ENCODE results near the gene OR5T1. TPM values are rescaled to one million over a fixed set of nuclear protein-coding genes. Genes with fewer than 3 reads are reported as not detected.

OR5T1 gene
- total RNA-seq, 3 donors from 2014 or later (not counting 1 experiment from before 2014, with no cell fraction given): not detected

DNA sequence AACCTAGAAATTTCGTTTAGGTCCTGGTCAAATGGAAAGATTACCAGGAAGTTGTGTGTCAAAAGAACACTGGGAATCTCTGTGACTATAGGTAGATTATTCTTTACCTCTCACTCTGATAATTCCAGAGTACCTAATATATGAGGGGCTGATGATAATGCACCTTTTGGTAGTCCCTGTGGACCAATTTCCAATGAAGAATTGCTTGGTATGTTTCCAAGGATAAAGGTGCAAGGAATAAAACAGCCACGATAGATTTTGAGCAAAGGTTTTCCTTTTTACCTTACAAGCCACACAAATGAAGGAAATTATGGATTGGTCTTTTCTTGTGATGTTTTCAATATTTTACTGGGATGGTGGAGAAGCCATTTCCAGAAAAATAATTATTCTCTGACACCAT, 18.2 kb downstream of the OR5T1 start, which contains the start of gene OR8H1:
TSS of gene OR8H1 (minus strand) at position 101 of the 400 bp plus-strand sequence. CDS start 1,192 bp downstream, outside the sequence.
- no peaks in the 10 kb centered on the region for H3K27me3 ChIP-seq (ENCODE audit: control insufficient read depth, insufficient read depth, low read length)
- no peak within 1 kb of the TSS for H3K27ac ChIP-seq (ENCODE audit: low read length)
- H3K9me3 ChIP-seq (ENCODE audit: control insufficient read depth, insufficient read depth, low read length): peaks cover 2% of the 10 kb centered on the region
- H3K4me1 ChIP-seq (ENCODE audit: control insufficient read depth, insufficient read depth, low read length): no peaks in the 10 kb centered on the region
- H3K4me1 Mint-ChIP-seq: no peaks in the 10 kb centered on the region
- no peak for TF ChIP-seq CTCF (IDR thresholded peaks at IDR 0.05)
- intact Hi-C loops (cut with micrococcal nuclease): no loop called here
- no peak within 1 kb of the TSS for H3K4me3 ChIP-seq (ENCODE audit: low read length)
- no peaks in the 10 kb centered on the region for H3K36me3 ChIP-seq (ENCODE audit: control insufficient read depth, insufficient read depth, low read length)
- H3K4me3 Mint-ChIP-seq: no peak within 1 kb of the TSS
- no peaks in the 10 kb centered on the region for H3K27me3 Mint-ChIP-seq (ENCODE audit: low read depth in 2 of 2)
- no peak for DNase-seq
- H3K27ac Mint-ChIP-seq: no peak within 1 kb of the TSS
- peaks cover 7% of the 10 kb centered on the region for H3K36me3 Mint-ChIP-seq
- 50% methylated on average over 1 of the region's 2 CpGs for WGBS (ENCODE audit: insufficient coverage)
- peaks cover 13 to 25% of the 10 kb centered on the region in 2 donors for H3K9me3 Mint-ChIP-seq
- ATAC-seq: no peak

- Histone ChIP-seq H3K36me3 (ENCODE audit: control insufficient read depth, insufficient read depth, low read length) (no peaks in the 10 kb centered on the region), H3K27me3 (ENCODE audit: control insufficient read depth, insufficient read depth, low read length) (no peaks in the 10 kb centered on the region), H3K4me3 (ENCODE audit: low read length) (no peak overlapping the region), H3K9me3 (ENCODE audit: control insufficient read depth, insufficient read depth, low read length) (no peaks in the 10 kb centered on the region), H3K4me1 (ENCODE audit: control insufficient read depth, insufficient read depth, low read length) (no peaks in the 10 kb centered on the region), H3K27ac (ENCODE audit: low read length) (no peak overlapping the region)
- intact Hi-C loops (cut with micrococcal nuclease): no loop called here
- peaks cover 7% of the 10 kb centered on the region for H3K36me3 Mint-ChIP-seq
- no peaks in the 10 kb centered on the region for H3K4me1 Mint-ChIP-seq
- H3K9me3 Mint-ChIP-seq: peaks cover 11 to 23% of the 10 kb centered on the region in 2 donors
- H3K27me3 Mint-ChIP-seq (ENCODE audit: low read depth in 2 of 2): no peaks in the 10 kb centered on the region
- TF ChIP-seq CTCF (IDR thresholded peaks at IDR 0.05): no peak
- no peak for DNase-seq
- H3K27ac Mint-ChIP-seq: no peak overlapping the region
- 88% methylated on average over 4 of the region's 4 CpGs for WGBS (ENCODE audit: insufficient coverage)
- no peak for ATAC-seq
- H3K4me3 Mint-ChIP-seq: no peak overlapping the region
These were observed 22.9 kb downstream of the OR5T1 start for GRCh38 chr11:56296898-56297297.

DNA sequence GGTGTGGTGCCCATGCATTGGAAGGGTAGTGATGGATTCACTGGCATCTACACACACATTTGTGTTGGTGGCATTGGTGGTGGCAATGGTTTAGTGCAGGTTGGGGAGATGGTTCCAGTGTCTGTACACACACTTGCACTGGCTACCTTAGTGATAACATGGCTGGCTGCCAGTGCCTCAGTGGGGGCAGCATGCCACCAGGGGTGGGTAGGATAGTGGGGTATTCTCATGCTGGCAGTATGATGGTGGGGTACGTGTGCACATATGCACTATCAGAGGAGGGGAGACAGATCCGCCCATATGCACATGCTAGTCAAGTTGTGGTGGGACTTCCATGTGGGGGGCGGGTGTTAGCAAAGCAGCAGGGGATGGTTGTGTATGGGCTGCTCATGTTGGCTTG, 33.9 kb downstream of the OR5T1 start:
- no peaks in the 10 kb centered on the region for H3K27me3 Mint-ChIP-seq (ENCODE audit: low read depth in 2 of 2)
- Histone ChIP-seq H3K27me3 (ENCODE audit: control insufficient read depth, insufficient read depth, low read length) (no peaks in the 10 kb centered on the region), H3K27ac (ENCODE audit: low read length) (no peak overlapping the region), H3K36me3 (ENCODE audit: control insufficient read depth, insufficient read depth, low read length) (no peaks in the 10 kb centered on the region), H3K4me3 (ENCODE audit: low read length) (no peak overlapping the region), H3K9me3 (ENCODE audit: control insufficient read depth, insufficient read depth, low read length) (peaks cover 10% of the 10 kb centered on the region), H3K4me1 (ENCODE audit: control insufficient read depth, insufficient read depth, low read length) (no peaks in the 10 kb centered on the region)
- H3K4me3 Mint-ChIP-seq: no peak overlapping the region
- H3K4me1 Mint-ChIP-seq: no peaks in the 10 kb centered on the region
- no peak overlapping the region for H3K27ac Mint-ChIP-seq
- ATAC-seq (no peak), DNase-seq (no peak)
- TF ChIP-seq CTCF (IDR thresholded peaks at IDR 0.05): no peak
- intact Hi-C loops (cut with micrococcal nuclease): no loop called here
- H3K36me3 Mint-ChIP-seq: peaks cover 44% of the 10 kb centered on the region
- peaks cover 20 to 44% of the 10 kb centered on the region in 2 donors for H3K9me3 Mint-ChIP-seq
- WGBS (ENCODE audit: insufficient coverage): 91% methylated on average over 3 of the region's 3 CpGs

GRCh38 chr11:56314844-56315243, 40.9 kb downstream of the OR5T1 start, which contains the start of gene OR8K3:
Gene OR8K3, plus strand, starts transcription at chr11:56315144. Its CDS starts 3,163 bp downstream, at chr11:56318307.
- Histone ChIP-seq H3K4me3 (ENCODE audit: low read length) (no peak within 1 kb of the TSS), H3K36me3 (ENCODE audit: control insufficient read depth, insufficient read depth, low read length) (no peaks in the 10 kb centered on the region), H3K4me1 (ENCODE audit: control insufficient read depth, insufficient read depth, low read length) (no peaks in the 10 kb centered on the region), H3K9me3 (ENCODE audit: control insufficient read depth, insufficient read depth, low read length) (peaks cover 3% of the 10 kb centered on the region), H3K27me3 (ENCODE audit: control insufficient read depth, insufficient read depth, low read length) (no peaks in the 10 kb centered on the region), H3K27ac (ENCODE audit: low read length) (no peak within 1 kb of the TSS)
- no peak for TF ChIP-seq CTCF (IDR thresholded peaks at IDR 0.05)
- Mint-ChIP-seq H3K4me3 (no peak within 1 kb of the TSS), H3K27me3 (ENCODE audit: low read depth in 2 of 2) (no peaks in the 10 kb centered on the region), H3K4me1 (no peaks in the 10 kb centered on the region), H3K36me3 (peaks cover 5% of the 10 kb centered on the region), H3K9me3 (peaks cover 15 to 21% of the 10 kb centered on the region in 2 donors), H3K27ac (no peak within 1 kb of the TSS)
- DNase-seq (no peak), ATAC-seq (no peak)
- intact Hi-C loops (cut with micrococcal nuclease): no loop called here
